Measurements from ENCODE around the gene ITGB2.
"Not testable (repeated sequence)": the region's sequence is repeated elsewhere in the genome, so short reads cannot be mapped to it uniquely, and the experiment has no call there.

The ITGB2 gene

GRCh38 chr21:44940116-44940631 lies 19.5 kb upstream of the ITGB2 start:
- DNase-seq (ENCODE audit: low spot score): no peak

GRCh38 chr21:44939532-44940115 lies 18.9 kb upstream of the ITGB2 start, which contains the start of gene SLX9:
TSS of gene SLX9 (plus strand) at chr21:44940029. CDS start at chr21:44940058, 29 bp downstream.
- peak; percentile 73 for DNase-seq (ENCODE audit: low spot score)

GRCh38 chr21:44938772-44939531 lies 18.3 kb upstream of the ITGB2 start:
- no peak for DNase-seq (ENCODE audit: low spot score)

- no peak for DNase-seq (ENCODE audit: low spot score)
Measured at GRCh38 chr21:44935533-44935927, 14.8 kb upstream of the ITGB2 start.

GRCh38 chr21:44934797-44935532 lies 14.3 kb upstream of the ITGB2 start:
- no peak for DNase-seq (ENCODE audit: low spot score)

- no peak for DNase-seq (ENCODE audit: low spot score)
Measured at GRCh38 chr21:44934276-44934675, 13.6 kb upstream of the ITGB2 start.

- DNase-seq (ENCODE audit: low spot score): no peak
Measured at GRCh38 chr21:44933918-44934260, 13.2 kb upstream of the ITGB2 start.

GRCh38 chr21:44933199-44933917 lies 12.7 kb upstream of the ITGB2 start:
- DNase-seq (ENCODE audit: low spot score): no peak

- DNase-seq (ENCODE audit: low spot score): no peak
Measured at GRCh38 chr21:44932408-44933181, 11.9 kb upstream of the ITGB2 start.

GRCh38 chr21:44931501-44932407 lies 11.1 kb upstream of the ITGB2 start:
- DNase-seq (ENCODE audit: low spot score): no peak

GRCh38 chr21:44931137-44931500 lies 10.4 kb upstream of the ITGB2 start:
- no peak for DNase-seq (ENCODE audit: low spot score)

GRCh38 chr21:44930543-44930981 lies 9.9 kb upstream of the ITGB2 start:
- no peak for DNase-seq (ENCODE audit: low spot score)

GRCh38 chr21:44929799-44930542 lies 9.3 kb upstream of the ITGB2 start:
- no peak for DNase-seq (ENCODE audit: low spot score)

- no peak for DNase-seq (ENCODE audit: low spot score)
Measured at GRCh38 chr21:44929242-44929798, 8.6 kb upstream of the ITGB2 start.

GRCh38 chr21:44928500-44929241 lies 8.0 kb upstream of the ITGB2 start:
- not testable (repeated sequence) for DNase-seq (ENCODE audit: low spot score)

- DNase-seq (ENCODE audit: low spot score): no peak
Measured at GRCh38 chr21:44927587-44928461, 7.1 kb upstream of the ITGB2 start.

GRCh38 chr21:44927259-44927586 lies 6.5 kb upstream of the ITGB2 start:
- DNase-seq (ENCODE audit: low spot score): no peak
